Measurements from ENCODE around the gene TNS1.

DNA sequence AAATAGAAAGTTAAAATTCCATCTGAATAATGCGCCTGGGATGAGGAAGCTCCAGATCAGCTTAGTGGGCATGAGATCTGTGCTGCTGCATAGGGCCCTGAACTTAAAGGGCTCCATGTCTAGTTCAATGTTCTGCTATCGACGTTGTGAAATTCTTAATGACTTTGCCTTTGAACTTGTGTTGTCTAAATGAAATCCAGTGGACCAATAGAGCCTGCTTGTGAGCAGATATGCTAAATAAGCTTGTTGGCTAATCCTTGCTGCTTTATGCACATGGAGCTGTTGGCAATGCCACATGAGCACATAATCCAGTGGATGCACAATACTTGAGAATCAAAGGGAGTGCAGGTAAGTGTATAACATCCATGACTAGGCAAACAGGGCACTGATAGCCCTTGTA lies 228.6 kb downstream of the TNS1 start:
- TF ChIP-seq EZH2 (IDR thresholded peaks at IDR 0.05; ENCODE audit: insufficient read depth, low read length) = no peak
- TF ChIP-seq, protein P1, sequence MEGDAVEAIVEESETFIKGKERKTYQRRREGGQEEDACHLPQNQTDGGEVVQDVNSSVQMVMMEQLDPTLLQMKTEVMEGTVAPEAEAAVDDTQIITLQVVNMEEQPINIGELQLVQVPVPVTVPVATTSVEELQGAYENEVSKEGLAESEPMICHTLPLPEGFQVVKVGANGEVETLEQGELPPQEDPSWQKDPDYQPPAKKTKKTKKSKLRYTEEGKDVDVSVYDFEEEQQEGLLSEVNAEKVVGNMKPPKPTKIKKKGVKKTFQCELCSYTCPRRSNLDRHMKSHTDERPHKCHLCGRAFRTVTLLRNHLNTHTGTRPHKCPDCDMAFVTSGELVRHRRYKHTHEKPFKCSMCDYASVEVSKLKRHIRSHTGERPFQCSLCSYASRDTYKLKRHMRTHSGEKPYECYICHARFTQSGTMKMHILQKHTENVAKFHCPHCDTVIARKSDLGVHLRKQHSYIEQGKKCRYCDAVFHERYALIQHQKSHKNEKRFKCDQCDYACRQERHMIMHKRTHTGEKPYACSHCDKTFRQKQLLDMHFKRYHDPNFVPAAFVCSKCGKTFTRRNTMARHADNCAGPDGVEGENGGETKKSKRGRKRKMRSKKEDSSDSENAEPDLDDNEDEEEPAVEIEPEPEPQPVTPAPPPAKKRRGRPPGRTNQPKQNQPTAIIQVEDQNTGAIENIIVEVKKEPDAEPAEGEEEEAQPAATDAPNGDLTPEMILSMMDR (IDR thresholded peaks at IDR 0.05; ENCODE audit: insufficient read depth, low read depth, low read length) = no peak
